Caco-2 (cell line): ENCODE results near the gene SMG9. TPM values are rescaled to one million over a fixed set of nuclear protein-coding genes. Genes with fewer than 3 reads are reported as not detected.

ENCODE experiments used
- BruUV-seq: library from RNA; stranded (reverse); fragments of 400-500 nt; replicated peaks from 2 replicates; lab custom pipeline; 2021; lab: Mats Ljungman, UMichigan
- CTCF ChIA-PET: fragments of 300-600 bp; sonication (Branson Sonifier 250); formaldehyde crosslinking; loops from one replicate; lab custom pipeline; 2022; ENCODE audit warnings: antibody characterized with exemption; lab: Charles Lee
- POLR2A ChIA-PET: fragments of 300-600 bp; sonication (Branson Sonifier 250); formaldehyde crosslinking; loops from one replicate; lab custom pipeline; 2022; ENCODE audit warnings: antibody characterized with exemption; lab: Charles Lee
- DNase-seq, 2 experiments: peaks; one replicate each; pipeline versions ENCODE4 v3.0.0 to v3.0.0-alpha.2; 2020 to 2022
- H3K27me3 ChIP-seq: replicated peaks from 2 replicates; pipeline ENCODE4 v1.6.0; 2011; ENCODE audit warnings: low read length; ENCODE audit not compliant: control insufficient read depth, insufficient read depth
- H3K36me3 ChIP-seq: 2 replicates; pipeline ENCODE4 v1.5.1; 2011; ENCODE audit warnings: low read length; ENCODE audit not compliant: control insufficient read depth, insufficient read depth
- H3K4me1 ChIP-seq: fragments of 250-450 bp; sonication (Bioruptor Pico); 2 replicates; pipeline ENCODE4 v1.5.1; 2020; ENCODE audit warnings: mild to moderate bottlenecking
- H3K4me3 ChIP-seq: 2 replicates; pipeline ENCODE4 v1.5.1; 2011; ENCODE audit warnings: low read depth, mild to moderate bottlenecking, control low read depth, low read length
- H3K9me3 ChIP-seq: fragments of 250-450 bp; sonication (Bioruptor Pico); 2 replicates; pipeline ENCODE4 v1.5.1; 2020; ENCODE audit warnings: mild to moderate bottlenecking, moderate library complexity
- H3K27ac Mint-ChIP-seq: one replicate; pipeline ENCODE4 v1.8.0; 2022; ENCODE audit warnings: mixed read lengths; ENCODE audit not compliant: unreplicated experiment
- H3K27me3 Mint-ChIP-seq: one replicate; pipeline ENCODE4 v1.8.0; 2022; ENCODE audit warnings: mixed read lengths; ENCODE audit not compliant: insufficient read depth, unreplicated experiment
- H3K36me3 Mint-ChIP-seq: one replicate; pipeline ENCODE4 v1.8.0; 2022; ENCODE audit warnings: mild to moderate bottlenecking, mixed read lengths; ENCODE audit not compliant: insufficient read depth, unreplicated experiment
- H3K4me1 Mint-ChIP-seq: one replicate; pipeline ENCODE4 v1.8.0; 2022; ENCODE audit warnings: low read depth, mixed read lengths; ENCODE audit not compliant: unreplicated experiment
- H3K4me3 Mint-ChIP-seq: one replicate; pipeline ENCODE4 v1.8.0; 2022; ENCODE audit warnings: mild to moderate bottlenecking, moderate library complexity, mixed read lengths; ENCODE audit not compliant: unreplicated experiment
- H3K9me3 Mint-ChIP-seq: one replicate; pipeline ENCODE4 v1.8.0; 2022; ENCODE audit warnings: mixed read lengths; ENCODE audit not compliant: unreplicated experiment
- intact Hi-C: fragments of 100-400 bp; cut with micrococcal nuclease; formaldehyde crosslinking; loops from one replicate; pipeline ENCODE4 v1.10.0; 2022; ENCODE audit not compliant: unreplicated experiment
- total RNA-seq: library from RNA; stranded (reverse); gene quantifications from 2 replicates; pipeline ENCODE4 v1.2.3, GENCODE V29; 2022
- TF ChIP-seq, protein P1 (sequence below), 2 experiments: fragments of 200-600 bp in 1 of 2; IDR thresholded peaks; 1 replicate in 1 of 2; 2 replicates in 1 of 2; pipeline versions ENCODE4 v1.5.1 to v1.8.0; 2011 to 2022; ENCODE audit warnings: antibody characterized with exemption in 1 of 2, control low read depth in 1 of 2, inconsistent platforms in 1 of 2, low read depth in 1 of 2, low read length in 1 of 2, mild to moderate bottlenecking in 1 of 2, moderate library complexity in 1 of 2; ENCODE audit not compliant: insufficient read depth in 1 of 2, severe bottlenecking in 1 of 2, unreplicated experiment in 1 of 2

The SMG9 gene
- total RNA-seq, 1 experiment from 2014 or later = 87.6 TPM

DNA sequence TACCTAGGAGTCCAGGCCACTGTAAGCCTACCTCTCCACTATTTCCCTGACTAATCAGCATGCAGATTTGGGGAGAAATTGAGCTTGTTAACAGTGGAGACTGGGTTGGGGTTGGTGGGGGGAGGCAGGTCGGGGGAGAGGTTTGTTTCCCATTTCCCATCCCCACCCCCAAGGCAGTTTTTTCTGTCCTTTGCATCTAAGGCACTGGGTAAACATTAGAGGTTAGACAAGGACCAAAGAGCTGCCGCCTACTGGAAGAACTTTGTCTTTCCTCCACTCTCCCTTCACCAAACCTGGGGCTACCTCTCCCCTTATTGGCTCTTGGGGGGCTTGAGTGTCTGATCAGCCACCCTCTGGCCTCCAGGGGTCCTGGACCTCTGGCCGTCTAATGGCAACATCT, 25.1 kb upstream of the SMG9 start:
- DNase-seq = no peak
- ChIA-PET CTCF (interaction anchor here (0.6 kb wide), 1 partner anchor 319 kb away, joined by 5 read pairs; no protein-coding TSS in a partner anchor), POLR2A (no interaction called here)
- H3K9me3 ChIP-seq = no peaks in the 10 kb centered on the region
- Mint-ChIP-seq H3K4me3 (peak overlapping the region; percentile 50), H3K36me3 (no peaks in the 10 kb centered on the region), H3K9me3 (peaks cover 10% of the 10 kb centered on the region), H3K27me3 (no peaks in the 10 kb centered on the region), H3K27ac (peak overlapping the region; percentile 5), H3K4me1 (peaks cover 28% of the 10 kb centered on the region)
- H3K36me3 ChIP-seq = no peaks in the 10 kb centered on the region
- peaks cover 7% of the 10 kb centered on the region for H3K4me1 ChIP-seq
- no TSS peak for BruUV-seq
- intact Hi-C loops = loop anchor here (10.0 kb wide), 2 partner anchors 115 to 185 kb away; partner anchors contain the start of genes IRGQ and ZNF576
- TF ChIP-seq, protein P1, sequence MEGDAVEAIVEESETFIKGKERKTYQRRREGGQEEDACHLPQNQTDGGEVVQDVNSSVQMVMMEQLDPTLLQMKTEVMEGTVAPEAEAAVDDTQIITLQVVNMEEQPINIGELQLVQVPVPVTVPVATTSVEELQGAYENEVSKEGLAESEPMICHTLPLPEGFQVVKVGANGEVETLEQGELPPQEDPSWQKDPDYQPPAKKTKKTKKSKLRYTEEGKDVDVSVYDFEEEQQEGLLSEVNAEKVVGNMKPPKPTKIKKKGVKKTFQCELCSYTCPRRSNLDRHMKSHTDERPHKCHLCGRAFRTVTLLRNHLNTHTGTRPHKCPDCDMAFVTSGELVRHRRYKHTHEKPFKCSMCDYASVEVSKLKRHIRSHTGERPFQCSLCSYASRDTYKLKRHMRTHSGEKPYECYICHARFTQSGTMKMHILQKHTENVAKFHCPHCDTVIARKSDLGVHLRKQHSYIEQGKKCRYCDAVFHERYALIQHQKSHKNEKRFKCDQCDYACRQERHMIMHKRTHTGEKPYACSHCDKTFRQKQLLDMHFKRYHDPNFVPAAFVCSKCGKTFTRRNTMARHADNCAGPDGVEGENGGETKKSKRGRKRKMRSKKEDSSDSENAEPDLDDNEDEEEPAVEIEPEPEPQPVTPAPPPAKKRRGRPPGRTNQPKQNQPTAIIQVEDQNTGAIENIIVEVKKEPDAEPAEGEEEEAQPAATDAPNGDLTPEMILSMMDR (IDR thresholded peaks at IDR 0.05; ENCODE audit: insufficient read depth in 1 of 2, low read depth in 1 of 2, low read length in 1 of 2, severe bottlenecking in 1 of 2, unreplicated experiment in 1 of 2) = no peak
- peak overlapping the region; percentile 25 for H3K4me3 ChIP-seq
- no peaks in the 10 kb centered on the region for H3K27me3 ChIP-seq

DNA sequence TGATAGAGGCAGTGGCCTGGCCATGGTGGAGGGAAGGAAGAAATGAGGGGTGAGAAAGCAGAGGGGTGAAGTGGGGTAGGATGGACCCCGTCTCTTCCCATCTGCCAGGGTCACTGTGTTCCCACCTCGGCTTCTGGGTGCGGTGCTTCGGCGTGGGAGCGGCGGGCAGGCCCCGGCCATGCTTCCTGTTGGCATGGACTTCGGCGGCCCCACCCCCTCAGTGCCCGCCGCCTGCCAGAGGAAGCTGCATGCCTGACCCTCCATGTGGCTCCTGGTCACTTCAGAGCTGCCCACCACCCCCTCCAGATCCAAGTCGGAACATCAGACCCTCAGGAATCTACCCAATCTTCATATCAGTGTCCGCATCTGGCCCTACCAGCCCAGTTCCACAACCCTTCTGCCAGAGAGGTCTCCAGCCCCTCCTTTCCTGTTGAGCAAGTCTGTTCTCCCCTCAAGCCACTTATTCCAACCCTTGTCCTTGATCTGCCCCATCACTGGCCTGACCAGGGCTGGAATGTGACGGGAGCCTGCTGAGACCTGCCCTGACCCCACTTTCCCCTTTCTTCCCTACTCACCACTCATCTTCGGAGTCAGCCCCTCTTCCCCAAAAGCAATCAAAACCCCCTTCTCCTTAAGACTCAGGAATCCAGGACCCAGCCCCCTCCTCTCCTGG, 24.5 kb upstream of the SMG9 start:
- DNase-seq = no peak
- H3K36me3 Mint-ChIP-seq = no peaks in the 10 kb centered on the region
- H3K9me3 ChIP-seq = no peaks in the 10 kb centered on the region
- H3K27me3 ChIP-seq = no peaks in the 10 kb centered on the region
- H3K4me1 ChIP-seq = peaks cover 7% of the 10 kb centered on the region
- ChIA-PET POLR2A (no interaction called here), CTCF (interaction anchor here (0.6 to 1.3 kb wide), 2 partner anchors 13 to 320 kb away, joined by 5 read pairs; no protein-coding TSS in a partner anchor)
- H3K36me3 ChIP-seq = no peaks in the 10 kb centered on the region
- peaks cover 23% of the 10 kb centered on the region for H3K4me1 Mint-ChIP-seq
- no peaks in the 10 kb centered on the region for H3K27me3 Mint-ChIP-seq
- TF ChIP-seq, protein P1 (IDR thresholded peaks at IDR 0.05; ENCODE audit: insufficient read depth in 1 of 2, low read depth in 1 of 2, low read length in 1 of 2, severe bottlenecking in 1 of 2, unreplicated experiment in 1 of 2) = no peak
- H3K9me3 Mint-ChIP-seq = peaks cover 10% of the 10 kb centered on the region
- peak overlapping the region; percentile 5 for H3K27ac Mint-ChIP-seq
- no TSS peak for BruUV-seq
- intact Hi-C loops = no loop called here
- H3K4me3 Mint-ChIP-seq = peak overlapping the region; percentile 50
- peak overlapping the region; percentile 25 for H3K4me3 ChIP-seq

DNA sequence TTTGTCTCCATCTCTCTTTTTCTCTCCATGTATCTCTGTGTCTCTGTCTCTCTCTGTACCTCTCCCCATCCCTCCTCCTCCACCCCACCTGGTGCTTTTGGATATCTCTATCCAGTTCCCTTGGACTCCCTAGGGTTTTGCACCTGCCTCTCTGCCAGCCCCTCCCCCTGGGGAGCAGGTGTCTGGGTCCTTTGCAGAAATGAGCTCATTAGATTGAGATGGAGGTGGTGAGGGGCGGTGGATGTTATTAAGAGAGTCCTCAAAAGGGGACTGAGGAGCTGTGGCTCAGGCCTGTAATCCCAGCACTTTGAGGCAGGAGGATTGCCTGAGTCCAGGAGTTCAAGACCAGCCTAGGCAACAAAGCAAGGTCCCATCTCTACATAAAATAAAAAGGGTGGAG, 23.9 kb upstream of the SMG9 start:
- ChIA-PET CTCF (interaction anchor here (1.3 kb wide), 1 partner anchor 12 kb away, joined by 5 read pairs; no protein-coding TSS in a partner anchor), POLR2A (no interaction called here)
- H3K4me1 Mint-ChIP-seq = peaks cover 16% of the 10 kb centered on the region
- H3K9me3 ChIP-seq = no peaks in the 10 kb centered on the region
- H3K4me1 ChIP-seq = peaks cover 7% of the 10 kb centered on the region
- no TSS peak for BruUV-seq
- no peaks in the 10 kb centered on the region for H3K36me3 Mint-ChIP-seq
- no peaks in the 10 kb centered on the region for H3K27me3 Mint-ChIP-seq
- no peak for DNase-seq
- H3K27me3 ChIP-seq = no peaks in the 10 kb centered on the region
- H3K27ac Mint-ChIP-seq = no peak overlapping the region
- TF ChIP-seq, protein P1 (IDR thresholded peaks at IDR 0.05; ENCODE audit: insufficient read depth in 1 of 2, low read depth in 1 of 2, low read length in 1 of 2, severe bottlenecking in 1 of 2, unreplicated experiment in 1 of 2) = no peak
- H3K9me3 Mint-ChIP-seq = peaks cover 6% of the 10 kb centered on the region
- H3K4me3 Mint-ChIP-seq = no peak overlapping the region
- H3K4me3 ChIP-seq = no peak overlapping the region
- no peaks in the 10 kb centered on the region for H3K36me3 ChIP-seq
- intact Hi-C loops = no loop called here
